HG03460 (cell line): Measurements from ENCODE around the gene ULK3.
"Not testable (repeated sequence)": the region's sequence is repeated elsewhere in the genome, so short reads cannot be mapped to it uniquely, and the experiment has no call there.

Source experiments
- ATAC-seq: cut with Tn5 transposase; IDR thresholded peaks from one replicate; pipeline ENCODE4 v1.9.1; 2021; ENCODE audit not compliant: unreplicated experiment

The ULK3 gene

GRCh38 chr15:74842581-74843444 lies at the start of gene ULK3:
ULK3 (minus strand) TSS chr15:74843156; CDS start chr15:74843105, 51 bp downstream.
- ATAC-seq, result peak; percentile 73

- ATAC-seq, result no peak
Measured at GRCh38 chr15:74892313-74892712, 49.4 kb upstream of the ULK3 start.

- ATAC-seq, result no peak
Measured at GRCh38 chr15:74891469-74891868, 48.5 kb upstream of the ULK3 start.

GRCh38 chr15:74890665-74890960 lies 47.7 kb upstream of the ULK3 start:
- no peak for ATAC-seq

GRCh38 chr15:74889883-74890664 lies 47.1 kb upstream of the ULK3 start, which contains the start of gene MPI:
MPI (plus strand) TSS chr15:74890042; CDS start chr15:74890074, 32 bp downstream.
- peak; percentile 89 for ATAC-seq

- peak; percentile 24 for ATAC-seq
Measured at GRCh38 chr15:74889390-74889882, 46.5 kb upstream of the ULK3 start.

GRCh38 chr15:74888716-74889115 lies 45.8 kb upstream of the ULK3 start:
- no peak for ATAC-seq

GRCh38 chr15:74887537-74888193 lies 44.7 kb upstream of the ULK3 start:
- not testable (repeated sequence) for ATAC-seq

GRCh38 chr15:74885461-74885860 lies 42.5 kb upstream of the ULK3 start:
- ATAC-seq, result no peak

- no peak for ATAC-seq
Measured at GRCh38 chr15:74884428-74885223, 41.7 kb upstream of the ULK3 start.

- ATAC-seq, result no peak
Measured at GRCh38 chr15:74882528-74882927, 39.6 kb upstream of the ULK3 start.

GRCh38 chr15:74878273-74878672 lies 35.3 kb upstream of the ULK3 start:
- no peak for ATAC-seq

GRCh38 chr15:74873756-74874424 lies 30.9 kb upstream of the ULK3 start:
- ATAC-seq, result no peak

GRCh38 chr15:74873036-74873755 lies 30.2 kb upstream of the ULK3 start, which contains the start of gene SCAMP2:
SCAMP2 (minus strand) TSS chr15:74873365; CDS start chr15:74873255, 110 bp downstream.
- ATAC-seq, result peak; percentile 74

- ATAC-seq, result no peak
Measured at GRCh38 chr15:74872702-74873035, 29.7 kb upstream of the ULK3 start.

- no peak for ATAC-seq
Measured at GRCh38 chr15:74870436-74871215, 27.7 kb upstream of the ULK3 start.

GRCh38 chr15:74869726-74870407 lies 26.9 kb upstream of the ULK3 start:
- peak; percentile 47 for ATAC-seq

- no peak for ATAC-seq
Measured at GRCh38 chr15:74869372-74869725, 26.4 kb upstream of the ULK3 start.
